CD8-positive, alpha-beta memory T cell (primary cell): ENCODE results near the gene HTR6. TPM values are rescaled to one million over a fixed set of nuclear protein-coding genes. Genes with fewer than 3 reads are reported as not detected.
"Not testable (repeated sequence)": the region's sequence is repeated elsewhere in the genome, so short reads cannot be mapped to it uniquely, and the experiment has no call there.

Source experiments
- CTCF ChIA-PET: fragments of 350-600 bp; sonication (Branson Sonifier 250); formaldehyde crosslinking; loops from one replicate; lab custom pipeline; 2021; ENCODE audit warnings: antibody characterized with exemption; lab: Charles Lee
- POLR2A ChIA-PET: fragments of 350-600 bp; sonication (Branson Sonifier 250); formaldehyde crosslinking; loops from one replicate; lab custom pipeline; 2021; ENCODE audit warnings: antibody characterized with exemption; lab: Charles Lee
- DNase-seq, 5 donors: peaks; one replicate each; pipeline versions ENCODE4 v3.0.0 to v3.0.0-alpha.2; 2020 to 2022; ENCODE audit warnings: mixed read lengths in 1 of 5
- H3K27ac ChIP-seq: one replicate; pipeline ENCODE4 v1.7.0; 2013; ENCODE audit warnings: low read depth, mild to moderate bottlenecking, low read length, moderate library complexity
- H3K27me3 ChIP-seq: 2 replicates; pipeline ENCODE4 v1.7.0; 2013; ENCODE audit warnings: low read length, mild to moderate bottlenecking; ENCODE audit not compliant: insufficient read depth, poor library complexity, severe bottlenecking
- H3K36me3 ChIP-seq: 2 replicates; pipeline ENCODE4 v1.7.0; 2013; ENCODE audit warnings: mild to moderate bottlenecking, low read length, moderate library complexity; ENCODE audit not compliant: insufficient read depth
- H3K4me1 ChIP-seq: 2 replicates; pipeline ENCODE4 v1.7.0; 2013; ENCODE audit warnings: mild to moderate bottlenecking, low read length, moderate library complexity; ENCODE audit not compliant: insufficient read depth
- H3K4me3 ChIP-seq: 2 replicates; pipeline ENCODE4 v1.7.0; 2013; ENCODE audit warnings: mild to moderate bottlenecking, low read length
- H3K9me3 ChIP-seq: 2 replicates; pipeline ENCODE4 v1.7.0; 2013; ENCODE audit warnings: mild to moderate bottlenecking, low read length
- H3K27ac Mint-ChIP-seq, 8 donors: one replicate each; pipeline ENCODE4 v1.8.0; 2020 to 2021; ENCODE audit warnings: mixed read lengths in 8 of 8, mild to moderate bottlenecking in 6 of 8, inconsistent platforms in 3 of 8, moderate library complexity in 3 of 8
- H3K27me3 Mint-ChIP-seq, 2 donors: one replicate each; pipeline ENCODE4 v1.8.0; 2020 to 2021; ENCODE audit warnings: mixed read lengths in 2 of 2, mild to moderate bottlenecking in 1 of 2, moderate library complexity in 1 of 2
- H3K36me3 Mint-ChIP-seq, 3 donors: one replicate each; pipeline ENCODE4 v1.8.0; 2020 to 2021; ENCODE audit warnings: mixed read lengths in 3 of 3, inconsistent platforms in 1 of 3, mild to moderate bottlenecking in 1 of 3
- H3K4me1 Mint-ChIP-seq, 3 donors: one replicate each; pipeline ENCODE4 v1.8.0; 2020 to 2021; ENCODE audit warnings: mixed read lengths in 3 of 3, inconsistent platforms in 1 of 3, mild to moderate bottlenecking in 1 of 3
- H3K4me3 Mint-ChIP-seq, 7 donors: one replicate each; pipeline ENCODE4 v1.8.0; 2020 to 2021; ENCODE audit warnings: mixed read lengths in 7 of 7, mild to moderate bottlenecking in 6 of 7, moderate library complexity in 4 of 7, inconsistent platforms in 2 of 7
- H3K9me3 Mint-ChIP-seq, 5 donors: one replicate each; pipeline ENCODE4 v1.8.0; 2020 to 2022; ENCODE audit warnings: mixed read lengths in 5 of 5, mild to moderate bottlenecking in 3 of 5, moderate library complexity in 2 of 5, inconsistent platforms in 1 of 5
- polyA plus RNA-seq: library from polyadenylated mRNA; unstranded; fragments of 300-500 nt; fragmentation: Illumina TruSeq; gene quantifications from one replicate; pipeline ENCODE4 v1.2.3, GENCODE V29; 2021
- total RNA-seq, 2 experiments: library from RNA; stranded (reverse); gene quantifications; one replicate each; pipeline ENCODE4 v1.2.3, GENCODE V29; 2021

Gene HTR6
- total and polyA plus RNA-seq, 3 experiments from 2014 or later: not detected

GRCh38 chr1:19630720-19631395, 33.8 kb upstream of the HTR6 start:
- peaks cover 0 to 32% (median 17%) of the 10 kb centered on the region in 3 donors for H3K36me3 Mint-ChIP-seq
- Histone ChIP-seq H3K27ac (no peak overlapping the region), H3K4me1 (no peaks in the 10 kb centered on the region), H3K4me3 (no peak overlapping the region), H3K27me3 (no peaks in the 10 kb centered on the region), H3K9me3 (no peaks in the 10 kb centered on the region), H3K36me3 (peaks cover 17% of the 10 kb centered on the region)
- H3K27me3 Mint-ChIP-seq: no peaks in the 10 kb centered on the region
- POLR2A ChIA-PET: no interaction called here
- no peaks in the 10 kb centered on the region for H3K9me3 Mint-ChIP-seq
- H3K4me1 Mint-ChIP-seq: no peaks in the 10 kb centered on the region
- CTCF ChIA-PET: interaction anchor here (1.2 to 1.6 kb wide), 2 partner anchors 9 to 13 kb away, joined by 4 read pairs; no protein-coding TSS in a partner anchor
- DNase-seq: no peak
- no peak overlapping the region for H3K4me3 Mint-ChIP-seq
- peak overlapping the region in 3 of 8 donors; percentile 2 to 49 (median 38) for H3K27ac Mint-ChIP-seq

GRCh38 chr1:19632211-19632610, 32.5 kb upstream of the HTR6 start:
- Mint-ChIP-seq H3K9me3 (no peaks in the 10 kb centered on the region), H3K4me3 (no peak overlapping the region), H3K27ac (peak overlapping the region in 1 of 8 donors; percentile 47), H3K36me3 (peaks cover 0 to 18% (median 5%) of the 10 kb centered on the region in 3 donors), H3K27me3 (no peaks in the 10 kb centered on the region), H3K4me1 (no peaks in the 10 kb centered on the region)
- DNase-seq: no peak
- ChIA-PET POLR2A (no interaction called here), CTCF (interaction anchor here (1.0 kb wide), 1 partner anchor 19 kb away, joined by 3 read pairs; no protein-coding TSS in a partner anchor)
- Histone ChIP-seq H3K4me3 (no peak overlapping the region), H3K36me3 (peaks cover 7% of the 10 kb centered on the region), H3K27ac (no peak overlapping the region), H3K4me1 (no peaks in the 10 kb centered on the region), H3K27me3 (no peaks in the 10 kb centered on the region), H3K9me3 (no peaks in the 10 kb centered on the region)

GRCh38 chr1:19633106-19633505, 31.6 kb upstream of the HTR6 start:
- Histone ChIP-seq H3K4me1 (no peaks in the 10 kb centered on the region), H3K27ac (no peak overlapping the region), H3K4me3 (no peak overlapping the region), H3K36me3 (no peaks in the 10 kb centered on the region), H3K9me3 (no peaks in the 10 kb centered on the region), H3K27me3 (no peaks in the 10 kb centered on the region)
- Mint-ChIP-seq H3K36me3 (peaks cover 0 to 12% (median 3%) of the 10 kb centered on the region in 3 donors), H3K4me1 (no peaks in the 10 kb centered on the region), H3K9me3 (no peaks in the 10 kb centered on the region), H3K27ac (peak overlapping the region in 1 of 8 donors; percentile 39), H3K4me3 (no peak overlapping the region), H3K27me3 (no peaks in the 10 kb centered on the region)
- ChIA-PET POLR2A (interaction anchor here (0.6 kb wide), 1 partner anchor 72 kb away, joined by 10 read pairs; no protein-coding TSS in a partner anchor), CTCF (no interaction called here)
- DNase-seq: no peak

DNA sequence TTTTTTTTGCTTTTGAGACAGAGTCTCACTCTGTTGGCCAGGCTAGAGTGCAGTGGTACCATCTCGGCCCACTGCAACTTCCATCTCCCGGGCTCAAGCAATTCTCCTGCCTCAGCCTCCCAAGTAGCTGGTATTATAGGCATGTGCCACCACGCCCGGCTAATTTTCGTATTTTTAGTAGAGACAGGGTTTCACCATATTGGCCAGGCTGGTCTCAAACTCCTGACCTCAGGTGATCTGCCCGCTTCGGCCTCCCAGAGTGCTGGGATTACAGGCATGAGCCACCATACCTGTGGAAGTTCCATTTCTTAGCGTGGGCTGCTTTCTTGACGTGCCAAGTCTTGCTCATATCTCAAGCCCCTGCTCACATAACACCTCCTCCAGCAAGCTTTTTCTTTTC, 29.6 kb upstream of the HTR6 start:
- H3K27ac Mint-ChIP-seq, H3K36me3 Mint-ChIP-seq, H3K27me3 ChIP-seq, H3K4me1 ChIP-seq, H3K4me3 ChIP-seq, H3K4me1 Mint-ChIP-seq, H3K9me3 ChIP-seq, H3K27ac ChIP-seq, H3K4me3 Mint-ChIP-seq, H3K9me3 Mint-ChIP-seq, H3K27me3 Mint-ChIP-seq, DNase-seq, H3K36me3 ChIP-seq: not testable (repeated sequence)
- ChIA-PET CTCF (interaction anchor here (0.7 to 1.0 kb wide), 2 partner anchors 21 to 751 kb away, joined by 3 read pairs; no protein-coding TSS in a partner anchor), POLR2A (interaction anchor here (0.7 kb wide), 1 partner anchor 11 kb away, joined by 6 read pairs; no protein-coding TSS in a partner anchor)

DNA sequence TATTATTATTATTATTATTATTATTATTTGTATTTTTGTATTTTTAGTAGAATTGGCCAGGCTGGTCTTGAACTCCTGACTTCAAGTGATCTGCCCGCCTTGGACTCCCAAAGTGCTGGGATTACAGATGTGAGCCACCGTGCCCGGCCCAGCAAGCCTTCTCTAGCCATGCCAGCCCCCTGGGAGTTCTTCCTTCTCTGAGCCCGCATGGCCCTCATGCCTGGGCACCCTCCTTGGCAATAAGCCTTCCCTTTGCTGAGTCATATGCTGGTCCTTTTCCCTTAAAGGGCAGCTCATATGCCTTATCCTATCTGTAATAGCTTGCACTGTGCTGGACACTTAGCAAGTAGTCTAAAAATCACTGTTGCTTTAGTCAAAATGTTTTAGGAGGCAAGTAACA, 29.0 kb upstream of the HTR6 start:
- Mint-ChIP-seq H3K27ac (no peak overlapping the region), H3K4me1 (no peaks in the 10 kb centered on the region), H3K4me3 (no peak overlapping the region), H3K9me3 (no peaks in the 10 kb centered on the region), H3K27me3 (peaks cover 0 to 4% of the 10 kb centered on the region in 2 donors), H3K36me3 (peaks cover 0 to 3% (median 0%) of the 10 kb centered on the region in 3 donors)
- Histone ChIP-seq H3K27ac (no peak overlapping the region), H3K27me3 (no peaks in the 10 kb centered on the region), H3K4me3 (no peak overlapping the region), H3K9me3 (no peaks in the 10 kb centered on the region), H3K4me1 (no peaks in the 10 kb centered on the region), H3K36me3 (no peaks in the 10 kb centered on the region)
- ChIA-PET POLR2A (no interaction called here), CTCF (interaction anchor here (1.0 kb wide), 1 partner anchor 20 kb away, joined by 3 read pairs; no protein-coding TSS in a partner anchor)
- no peak for DNase-seq

- Histone ChIP-seq H3K27me3 (no peaks in the 10 kb centered on the region), H3K4me1 (no peaks in the 10 kb centered on the region), H3K9me3 (no peaks in the 10 kb centered on the region), H3K27ac (no peak overlapping the region), H3K4me3 (no peak overlapping the region), H3K36me3 (no peaks in the 10 kb centered on the region)
- H3K9me3 Mint-ChIP-seq: no peaks in the 10 kb centered on the region
- ChIA-PET POLR2A (no interaction called here), CTCF (no interaction called here)
- H3K4me1 Mint-ChIP-seq: no peaks in the 10 kb centered on the region
- peaks cover 1 to 7% of the 10 kb centered on the region in 2 donors for H3K27me3 Mint-ChIP-seq
- DNase-seq: no peak
- H3K4me3 Mint-ChIP-seq: no peak overlapping the region
- no peak overlapping the region for H3K27ac Mint-ChIP-seq
- peaks cover 0 to 3% (median 0%) of the 10 kb centered on the region in 3 donors for H3K36me3 Mint-ChIP-seq
These were observed 28.6 kb upstream of the HTR6 start for GRCh38 chr1:19636065-19636464.

DNA sequence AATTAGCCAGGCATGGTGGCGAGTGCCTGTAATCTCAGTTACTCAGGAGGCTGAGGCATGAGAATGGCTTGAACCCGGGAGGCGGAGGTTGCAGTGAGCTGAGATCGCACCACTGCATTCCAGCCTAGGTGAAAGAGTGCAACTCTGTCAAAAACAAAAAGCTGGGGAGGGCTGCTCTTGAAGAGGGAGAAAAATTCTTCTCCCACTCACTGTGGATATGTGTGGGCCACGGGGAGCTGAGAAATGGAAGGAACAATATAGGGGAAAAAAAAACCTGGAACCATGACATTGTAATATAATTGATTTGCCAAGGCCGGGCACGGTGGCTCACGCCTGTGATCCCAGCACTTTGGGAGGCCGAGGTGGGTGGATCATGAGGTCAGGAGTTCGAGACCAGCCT, 27.9 kb upstream of the HTR6 start:
- H3K4me1 Mint-ChIP-seq, H3K27ac ChIP-seq, H3K4me1 ChIP-seq, H3K36me3 ChIP-seq, H3K27ac Mint-ChIP-seq, H3K4me3 Mint-ChIP-seq, H3K27me3 ChIP-seq, H3K9me3 Mint-ChIP-seq, H3K9me3 ChIP-seq, POLR2A ChIA-PET, DNase-seq, H3K4me3 ChIP-seq, H3K36me3 Mint-ChIP-seq: not testable (repeated sequence)
- CTCF ChIA-PET: interaction anchor here (0.7 kb wide), 1 partner anchor 16 kb away, joined by 3 read pairs; no protein-coding TSS in a partner anchor
- H3K27me3 Mint-ChIP-seq: peaks cover 1 to 12% of the 10 kb centered on the region in 2 donors

DNA sequence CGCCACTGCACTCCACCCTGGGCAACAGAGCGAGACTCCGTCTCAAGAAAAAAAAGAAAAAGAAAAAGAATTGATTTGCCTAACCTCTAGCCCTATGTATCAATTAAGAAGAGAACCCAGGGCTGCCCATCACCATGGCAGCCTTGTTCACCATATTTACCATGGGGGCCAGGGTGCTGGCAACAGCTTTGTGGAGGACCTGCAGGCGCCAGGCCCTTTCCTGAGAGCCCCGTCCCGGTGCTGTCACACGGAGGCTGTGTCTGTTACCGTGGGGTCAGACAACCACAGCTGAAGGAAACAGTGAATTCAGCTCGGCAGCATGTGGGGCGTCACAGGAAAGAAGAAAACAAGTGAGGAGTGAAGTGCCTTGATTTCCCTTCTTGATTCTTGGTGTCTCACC, 27.1 kb upstream of the HTR6 start:
- Histone ChIP-seq H3K36me3 (no peaks in the 10 kb centered on the region), H3K4me3 (no peak overlapping the region), H3K9me3 (no peaks in the 10 kb centered on the region), H3K27ac (no peak overlapping the region), H3K4me1 (no peaks in the 10 kb centered on the region), H3K27me3 (no peaks in the 10 kb centered on the region)
- DNase-seq: no peak
- ChIA-PET POLR2A (no interaction called here), CTCF (interaction anchor here (1.8 kb wide), 1 partner anchor 16 kb away, joined by 4 read pairs; no protein-coding TSS in a partner anchor)
- Mint-ChIP-seq H3K9me3 (no peaks in the 10 kb centered on the region), H3K36me3 (peaks cover 0 to 3% (median 0%) of the 10 kb centered on the region in 3 donors), H3K4me3 (no peak overlapping the region), H3K4me1 (no peaks in the 10 kb centered on the region), H3K27ac (no peak overlapping the region), H3K27me3 (peaks cover 1 to 18% of the 10 kb centered on the region in 2 donors)
